OCI-LY3 (cell line): ENCODE measurements around the gene RGMA.

ENCODE experiments used
- EZH2phosphoT487 ChIP-seq: fragments of 200-600 bp; shearing (Covaris generic); IDR thresholded peaks from 2 replicates; pipeline ENCODE4 v1.6.1; 2018; ENCODE audit warnings: antibody characterized with exemption, mixed run types, low read depth
- TF ChIP-seq, protein P1 (sequence below): fragments of 200-600, 300-600 bp; sonication (generic); IDR thresholded peaks from 2 replicates; pipeline ENCODE4 v1.5.1; 2014; ENCODE audit warnings: antibody characterized with exemption, low read length, low read depth

DNA sequence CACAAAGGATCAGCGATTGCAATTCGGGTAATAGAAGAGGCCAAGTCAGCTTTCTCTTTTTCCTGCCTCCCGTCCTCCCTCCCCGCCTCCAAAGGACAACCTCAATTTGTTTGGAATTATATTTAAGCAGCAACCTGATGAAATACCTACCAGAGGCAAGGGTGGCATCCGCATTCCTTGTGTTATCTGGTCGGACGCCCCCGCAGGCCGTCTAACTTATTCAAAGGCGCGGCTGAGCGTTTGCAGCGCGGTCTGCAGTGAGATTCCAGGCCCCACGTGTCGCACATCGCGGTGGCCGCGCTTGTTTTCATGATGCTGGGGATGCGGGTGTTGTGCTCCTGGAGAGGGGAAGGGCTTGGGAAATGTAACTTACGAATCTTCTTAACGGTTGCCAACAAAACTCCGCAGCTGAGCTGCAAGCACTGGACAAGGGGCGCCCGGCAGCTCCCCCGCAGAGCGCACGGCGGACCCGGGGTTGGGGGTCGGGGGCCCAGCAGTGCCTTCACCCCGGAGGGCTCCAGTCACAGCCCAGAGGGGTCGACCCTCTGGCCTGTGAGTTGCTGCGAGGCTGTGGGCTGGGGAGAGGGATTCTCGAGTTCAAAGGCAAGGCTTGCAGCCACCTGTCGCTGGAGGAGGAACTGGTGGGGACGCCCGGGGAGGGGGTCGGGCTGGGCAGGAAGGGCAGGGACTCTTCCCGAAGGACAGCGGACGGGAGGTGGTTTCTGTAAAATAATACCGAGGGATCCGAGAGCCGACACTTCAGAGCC is 20.5 kb upstream of the RGMA start:
- TF ChIP-seq, protein P1, sequence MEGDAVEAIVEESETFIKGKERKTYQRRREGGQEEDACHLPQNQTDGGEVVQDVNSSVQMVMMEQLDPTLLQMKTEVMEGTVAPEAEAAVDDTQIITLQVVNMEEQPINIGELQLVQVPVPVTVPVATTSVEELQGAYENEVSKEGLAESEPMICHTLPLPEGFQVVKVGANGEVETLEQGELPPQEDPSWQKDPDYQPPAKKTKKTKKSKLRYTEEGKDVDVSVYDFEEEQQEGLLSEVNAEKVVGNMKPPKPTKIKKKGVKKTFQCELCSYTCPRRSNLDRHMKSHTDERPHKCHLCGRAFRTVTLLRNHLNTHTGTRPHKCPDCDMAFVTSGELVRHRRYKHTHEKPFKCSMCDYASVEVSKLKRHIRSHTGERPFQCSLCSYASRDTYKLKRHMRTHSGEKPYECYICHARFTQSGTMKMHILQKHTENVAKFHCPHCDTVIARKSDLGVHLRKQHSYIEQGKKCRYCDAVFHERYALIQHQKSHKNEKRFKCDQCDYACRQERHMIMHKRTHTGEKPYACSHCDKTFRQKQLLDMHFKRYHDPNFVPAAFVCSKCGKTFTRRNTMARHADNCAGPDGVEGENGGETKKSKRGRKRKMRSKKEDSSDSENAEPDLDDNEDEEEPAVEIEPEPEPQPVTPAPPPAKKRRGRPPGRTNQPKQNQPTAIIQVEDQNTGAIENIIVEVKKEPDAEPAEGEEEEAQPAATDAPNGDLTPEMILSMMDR: no peak
- no peak for TF ChIP-seq EZH2phosphoT487
